Measurements from ENCODE around the gene RIBC2. TPM values are rescaled to one million over a fixed set of nuclear protein-coding genes. Genes with fewer than 3 reads are reported as not detected.

The RIBC2 gene
- total and polyA plus RNA-seq, 2 of the 4 experiments (the other 2 are of a cell fraction) = 0.29 to 0.36 TPM

DNA sequence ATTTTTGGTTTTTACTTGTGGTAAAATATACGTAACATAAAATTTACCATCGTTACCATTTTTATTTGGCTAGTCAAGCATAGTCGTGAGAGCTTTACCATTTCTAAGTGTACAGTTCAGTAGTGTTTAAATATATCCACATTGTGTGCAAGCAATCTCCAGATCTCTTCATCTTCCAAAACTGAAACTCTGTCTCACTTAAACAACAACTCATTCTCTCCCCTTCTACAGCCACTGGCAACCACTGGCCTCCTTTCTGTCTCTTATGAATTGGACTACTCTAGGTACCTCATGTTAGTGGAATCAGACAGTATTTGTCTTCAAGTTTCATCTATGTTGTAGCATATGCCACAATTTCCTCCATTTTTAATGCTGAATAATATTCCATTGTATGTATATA lies 37.5 kb upstream of the RIBC2 start:
- H3K9me1 ChIP-seq (ENCODE audit: insufficient read depth, low read length) = no peaks in the 10 kb centered on the region
- no peaks in the 10 kb centered on the region for H3K79me1 ChIP-seq (ENCODE audit: low read depth in 1 of 2, low read length in 2 of 2)
- no peaks in the 10 kb centered on the region for H3K36me3 ChIP-seq (ENCODE audit: control insufficient read depth, insufficient read depth, low read length)
- BruUV-seq (replicated peaks) = no TSS peak
- whole genome bisulfite sequencing, 2 experiments (ENCODE audit: extremely low coverage in 2 of 2, insufficient read length in 1 of 2) = no CpG with 5 or more reads among the region's 3 CpGs
- H3K18ac ChIP-seq (ENCODE audit: low read depth, low read length) = no peak overlapping the region
- H2BK15ac ChIP-seq (ENCODE audit: low read depth, low read length) = no peak overlapping the region
- H3K27me3 ChIP-seq (ENCODE audit: control insufficient read depth, insufficient read depth, low read length) = peaks cover 4% of the 10 kb centered on the region
- no peak overlapping the region for H2BK5ac ChIP-seq (ENCODE audit: low read depth, low read length, poor library complexity, severe bottlenecking)
- ChIA-PET CTCF (no interaction called here), POLR2A (ENCODE audit: unreplicated experiment) (no interaction called here)
- H2AK9ac ChIP-seq (replicated peaks; ENCODE audit: low read depth, low read length, poor library complexity) = no peak overlapping the region
- DNase-seq = no peak
- H3K56ac ChIP-seq (ENCODE audit: extremely low read depth, insufficient read depth, low read length) = no peak overlapping the region
- H3K27ac ChIP-seq (ENCODE audit: insufficient read depth, low read length) = no peak overlapping the region
- dilution Hi-C loops (cut with HindIII; ENCODE audit: low sequenced_read_pairs, unreplicated experiment) (no loop called here), in situ Hi-C loops (cut with MboI; ENCODE audit: low sequenced_read_pairs) (no loop called here), intact Hi-C loops (cut with micrococcal nuclease) (no loop called here)
- H3K4me2 ChIP-seq (ENCODE audit: low read depth, low read length) = no peak overlapping the region
- H3K4ac ChIP-seq (ENCODE audit: low read depth, low read length) = no peak overlapping the region
- H4K8ac ChIP-seq (ENCODE audit: low read depth in 2 of 2, low read length in 2 of 2) = no peak overlapping the region
- ATAC-seq (ENCODE audit: low read depth) = no peak
- no peak overlapping the region for H2AK5ac ChIP-seq (ENCODE audit: low read depth, low read length)
- no peaks in the 10 kb centered on the region for H3K9me3 ChIP-seq (ENCODE audit: control insufficient read depth, insufficient read depth, low read length)
- no peak overlapping the region for H2BK20ac ChIP-seq (ENCODE audit: low read depth, low read length)
- H3K14ac ChIP-seq (replicated peaks; ENCODE audit: low read depth, low read length) = no peak overlapping the region
- no peak overlapping the region for H4K91ac ChIP-seq (ENCODE audit: insufficient read depth, low read depth, low read length)
- H3K4me1 ChIP-seq (ENCODE audit: control insufficient read depth, insufficient read depth, low read length) = no peaks in the 10 kb centered on the region
- no peak overlapping the region for H3K9ac ChIP-seq (ENCODE audit: low read depth, low read length)
- no peak overlapping the region for H3K4me3 ChIP-seq (ENCODE audit: insufficient read depth, low read depth, low read length)
- no peak overlapping the region for H2AFZ ChIP-seq (replicated peaks; ENCODE audit: low read length, poor library complexity)
- TF ChIP-seq MAZ (IDR thresholded peaks at IDR 0.05; ENCODE audit: borderline replicate concordance, low read depth, low read length) = no peak
- TF ChIP-seq SMC3 (IDR thresholded peaks at IDR 0.05; ENCODE audit: low read depth, low read length) = no peak
- no peak for TF ChIP-seq USF2 (IDR thresholded peaks at IDR 0.05; ENCODE audit: low read depth, low read length)
- TF ChIP-seq MAFK (IDR thresholded peaks at IDR 0.05; ENCODE audit: low read depth, low read length) = no peak
- H3K23ac ChIP-seq (ENCODE audit: low read depth, low read length) = no peak overlapping the region
- no peak overlapping the region for H4K5ac ChIP-seq (ENCODE audit: low read depth, low read length)
- no peaks in the 10 kb centered on the region for H4K20me1 ChIP-seq (ENCODE audit: insufficient read depth, low read length)
- H2BK120ac ChIP-seq (ENCODE audit: low read depth, low read length) = no peak overlapping the region

All from IMR-90 (cell line).